ENCODE measurements around the gene KLF9.

KLF9 gene

DNA sequence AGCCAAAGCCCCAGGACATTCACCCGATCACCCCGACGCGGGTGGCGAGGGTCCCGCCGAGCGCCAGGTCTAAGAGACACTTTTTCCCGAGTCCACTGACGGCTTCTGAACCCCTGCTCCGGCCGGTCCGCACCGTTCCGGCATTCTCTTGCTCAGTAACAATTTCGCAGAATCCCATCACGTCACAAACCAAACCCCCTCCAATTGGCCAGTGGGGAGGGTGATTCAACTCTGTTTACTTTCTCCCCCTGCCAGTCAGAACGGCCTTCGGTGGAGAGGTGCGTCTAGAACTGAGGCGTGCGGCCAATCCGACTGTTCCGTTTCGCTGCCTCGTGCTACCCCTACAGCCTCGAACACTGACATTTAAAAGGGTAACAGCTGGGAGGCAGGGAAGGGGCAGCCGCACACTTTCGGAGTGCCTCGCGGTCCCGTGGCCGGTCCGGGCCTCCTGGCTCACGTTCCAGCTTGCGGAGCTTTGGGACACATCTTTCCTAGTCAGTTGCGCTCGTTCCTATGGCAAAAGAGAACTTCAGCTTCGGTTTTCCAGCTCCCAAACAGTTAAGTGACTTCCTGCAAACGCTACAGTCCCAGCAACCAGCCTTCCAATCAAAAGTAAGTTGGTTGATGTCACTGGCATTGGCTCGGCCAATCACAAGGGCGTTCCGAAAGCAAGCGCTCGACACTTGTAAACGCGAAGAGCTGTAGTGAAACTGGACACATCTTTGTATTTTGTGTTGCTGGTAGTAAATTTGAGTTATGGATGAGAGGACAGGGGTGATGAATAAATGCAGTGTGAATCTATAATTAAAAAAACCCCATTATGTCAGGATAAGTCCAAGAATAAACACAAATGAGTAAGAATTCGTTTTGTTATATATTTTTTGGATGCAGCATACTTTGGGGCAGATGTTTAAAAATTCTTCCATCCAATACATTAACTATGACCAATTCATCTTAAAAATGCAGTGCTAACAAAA, at the start of gene KLF9:
KLF9 (minus strand) TSS at position 859 of the 977 bp plus-strand sequence. CDS start 1,294 bp downstream, outside the sequence.
- peak; percentile 9 for DNase-seq

DNA sequence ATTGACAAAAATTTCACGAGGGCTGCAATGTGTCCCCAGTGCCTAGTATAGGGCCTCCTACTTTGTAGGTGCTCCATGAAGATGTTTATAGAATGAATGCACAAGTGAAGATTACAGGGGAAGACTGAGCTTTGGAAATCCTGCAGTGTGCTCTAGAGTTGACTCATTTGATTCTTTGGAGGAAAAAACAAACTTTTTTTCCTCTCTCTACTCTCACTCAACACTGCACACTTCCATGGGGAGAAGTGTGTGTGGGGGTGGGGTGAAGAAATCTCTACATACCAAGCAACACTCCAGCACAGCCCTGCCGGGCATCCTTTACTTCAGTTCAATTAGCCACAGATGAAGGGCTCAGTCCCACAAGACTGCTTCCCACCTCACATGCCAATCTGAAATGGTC, 49.4 kb upstream of the KLF9 start:
- DNase-seq = no peak

DNA sequence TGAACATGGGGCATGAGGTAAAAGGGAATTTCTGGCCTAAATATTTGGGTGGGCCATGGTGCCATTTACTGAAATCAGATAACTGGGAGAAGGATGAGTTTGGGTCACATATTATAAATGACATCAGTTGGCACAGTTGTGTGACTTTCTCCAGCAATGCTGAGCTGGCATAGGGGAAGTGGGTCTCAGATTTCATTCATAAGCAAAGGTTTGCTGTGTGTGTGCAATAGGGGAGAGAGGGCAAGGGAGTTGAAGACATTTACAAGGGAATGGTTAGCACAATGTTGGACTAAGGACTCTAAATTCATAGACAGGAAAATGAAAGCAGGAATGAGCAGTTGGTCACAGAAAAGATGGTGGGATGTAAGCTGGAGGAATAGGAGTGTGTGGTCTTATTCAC, 47.8 kb upstream of the KLF9 start:
- no peak for DNase-seq

DNA sequence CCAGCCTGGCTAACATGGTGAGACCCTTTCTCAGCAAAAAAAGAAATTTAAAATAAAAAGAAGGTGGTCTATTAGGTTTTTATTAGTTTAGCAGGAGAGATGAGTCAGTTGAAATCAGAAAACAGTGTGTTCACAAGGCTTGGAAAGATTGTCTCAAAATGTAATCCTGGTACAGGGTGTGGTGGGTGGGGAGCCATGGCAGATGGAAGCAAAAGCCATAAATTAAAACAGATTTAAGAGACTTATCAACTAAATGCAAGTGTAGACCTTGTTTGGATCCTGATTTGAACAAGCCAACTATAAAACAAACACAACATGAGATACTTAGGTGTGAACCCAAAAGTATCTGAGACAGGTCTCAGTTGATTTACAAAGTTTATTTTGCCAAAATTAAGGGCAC, 42.8 kb upstream of the KLF9 start:
- no peak for DNase-seq

- no peak for DNase-seq
These were observed 41.7 kb upstream of the KLF9 start for GRCh38 chr9:70455993-70456704.

DNA sequence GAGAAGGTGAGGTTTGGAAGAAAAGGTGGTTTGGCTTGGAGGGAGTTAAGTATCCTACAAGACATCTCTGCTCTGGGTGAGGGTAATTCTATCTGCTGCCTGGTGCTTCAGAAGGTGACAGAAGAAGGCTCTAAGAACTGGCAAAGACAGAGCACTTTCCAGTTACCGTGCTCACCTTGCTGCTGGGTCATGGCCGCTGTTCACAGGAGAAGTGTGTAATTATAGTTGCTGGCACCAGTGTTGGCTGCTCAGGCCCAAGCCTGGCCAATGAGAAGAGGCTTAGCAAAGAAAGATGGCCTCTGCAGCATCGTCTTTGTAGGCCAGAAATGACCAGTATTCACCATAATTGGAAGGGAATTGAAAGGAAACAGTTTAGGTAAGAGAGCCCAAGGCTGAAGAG, 37.9 kb upstream of the KLF9 start:
- DNase-seq = no peak

- no peak for DNase-seq
These were observed 37.3 kb upstream of the KLF9 start for GRCh38 chr9:70451765-70452164.

- no peak for DNase-seq
These were observed 36.3 kb upstream of the KLF9 start for GRCh38 chr9:70450738-70451137.

GRCh38 chr9:70449461-70449860, 35.0 kb upstream of the KLF9 start:
- DNase-seq = no peak

DNA sequence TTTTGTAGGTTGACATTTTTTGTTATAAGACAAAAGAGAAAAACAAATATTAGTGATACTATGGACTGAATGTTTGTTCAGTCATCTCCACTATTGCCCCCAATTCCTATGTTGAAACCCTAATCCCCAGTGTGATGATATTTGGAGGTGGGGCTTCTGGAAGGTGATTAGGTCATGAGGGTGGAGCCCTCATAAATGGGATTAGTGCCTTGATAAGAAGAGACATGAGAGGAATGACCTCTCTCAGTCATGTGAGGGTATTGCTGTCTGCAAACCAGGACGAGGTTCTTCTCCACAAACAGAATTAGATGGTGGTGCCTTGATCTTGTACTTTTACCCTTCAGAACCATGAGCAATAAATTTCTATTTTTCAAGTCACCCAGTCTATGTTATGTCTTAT, 34.5 kb upstream of the KLF9 start:
- DNase-seq = no peak

DNA sequence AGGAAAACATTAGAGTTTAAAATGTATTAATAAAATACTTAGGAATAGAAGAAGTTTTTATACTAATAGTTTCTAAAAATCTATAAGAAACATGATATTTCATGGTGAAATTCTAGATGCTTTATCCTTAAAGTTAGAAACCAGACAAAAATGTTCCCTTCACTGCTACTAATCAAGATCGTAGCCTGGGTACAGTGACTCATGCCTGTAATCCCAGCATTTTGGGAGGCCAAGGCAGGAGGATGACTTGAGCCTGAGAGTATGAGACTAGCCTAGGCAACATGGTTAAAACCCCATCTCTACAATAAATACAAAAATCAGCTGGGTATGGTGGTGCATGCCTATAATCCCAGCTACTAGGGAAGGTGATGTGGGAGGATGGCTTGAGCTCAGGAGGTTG, 30.4 kb upstream of the KLF9 start:
- DNase-seq = no peak

DNA sequence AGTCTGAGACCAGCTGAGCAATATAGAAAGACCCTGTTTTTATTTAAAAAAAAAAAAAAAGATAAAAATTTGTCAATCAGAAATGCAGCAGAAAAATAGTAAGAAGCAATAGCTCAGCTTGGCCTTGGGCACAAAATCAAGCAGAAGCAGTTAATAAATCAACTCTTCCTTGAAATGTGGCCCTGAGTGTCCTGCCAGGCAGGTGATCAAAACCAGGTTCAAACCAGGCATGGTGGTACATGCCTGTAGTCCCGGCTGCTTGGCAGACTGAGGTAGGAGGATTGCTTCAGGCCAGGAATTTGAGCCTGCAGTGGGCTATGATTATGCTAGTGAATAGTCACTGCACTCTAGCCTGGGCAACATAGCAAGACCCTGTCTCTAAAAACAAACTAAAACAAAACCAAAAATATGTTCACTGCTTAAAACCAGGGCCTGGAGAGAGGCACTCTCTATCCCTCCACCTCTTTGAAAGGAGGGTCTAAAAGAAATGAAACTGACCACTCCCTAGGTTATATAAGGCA, 27.9 kb upstream of the KLF9 start:
- DNase-seq = no peak

DNA sequence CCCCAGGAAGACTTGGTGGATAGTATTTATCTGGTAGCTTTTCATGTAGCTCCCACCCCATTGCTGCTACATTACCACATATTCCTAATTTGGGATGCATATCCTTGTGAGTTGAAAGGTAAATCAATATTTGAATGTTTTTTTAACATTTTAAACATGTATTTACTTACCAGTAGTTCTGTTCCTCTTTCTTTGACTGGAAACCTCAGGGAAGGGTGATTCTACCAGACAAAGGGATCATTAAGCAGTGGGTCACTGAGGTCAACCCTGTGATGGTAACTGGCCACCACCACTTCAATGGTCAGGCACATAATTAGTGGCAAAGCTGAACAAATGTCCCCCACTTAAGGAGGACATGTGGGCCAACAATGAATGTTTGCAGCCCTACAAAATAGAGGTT, 27.2 kb upstream of the KLF9 start:
- no peak for DNase-seq

GRCh38 chr9:70439991-70440706, 25.7 kb upstream of the KLF9 start:
- DNase-seq = no peak

DNA sequence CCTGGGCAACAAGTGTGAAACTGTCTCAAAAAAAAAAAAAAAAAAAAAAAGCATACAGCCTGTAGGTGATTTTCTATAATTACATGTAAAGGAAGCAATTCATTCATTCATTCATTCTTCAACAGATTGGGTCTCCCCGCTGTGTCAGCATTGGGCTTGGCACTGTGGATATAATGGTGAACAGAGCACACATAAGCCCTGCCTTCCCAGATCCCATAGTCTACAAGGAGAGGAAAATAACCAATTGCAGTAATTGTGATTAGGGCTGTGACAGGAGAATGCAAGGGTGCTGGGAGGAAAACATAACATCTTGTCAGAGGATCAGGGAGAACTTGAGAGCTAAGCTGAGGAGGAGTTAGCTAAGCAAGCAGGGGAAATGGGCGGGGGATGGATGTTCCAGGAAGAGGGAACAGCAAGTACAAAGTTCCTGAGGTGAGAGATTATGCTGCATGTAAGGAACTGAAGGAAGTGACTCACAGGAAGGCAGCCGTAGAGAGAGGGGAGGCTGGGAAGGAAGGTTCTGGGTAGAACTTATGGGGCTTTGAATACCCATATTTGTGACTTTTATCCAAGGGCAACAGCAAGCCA, 24.0 kb upstream of the KLF9 start:
- no peak for DNase-seq

DNA sequence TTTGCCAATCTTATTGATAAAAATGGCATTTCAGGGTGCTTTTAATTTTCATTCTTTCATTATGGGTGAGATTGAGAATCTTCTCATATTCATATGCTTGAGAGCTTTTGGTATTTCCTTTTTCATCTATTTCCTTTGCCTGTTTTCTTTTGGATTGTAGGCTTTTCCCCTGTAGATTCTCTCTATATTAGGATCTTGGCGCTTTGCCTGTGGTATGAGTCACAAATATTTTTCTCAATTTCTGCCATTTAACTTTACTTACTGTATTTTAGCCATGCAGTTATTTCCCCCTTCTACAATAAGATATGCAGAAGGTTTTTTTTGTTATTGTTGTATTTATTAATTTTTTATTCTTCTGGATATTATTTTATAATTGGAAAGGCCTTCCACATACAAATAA, 21.5 kb upstream of the KLF9 start:
- DNase-seq = no peak

DNA sequence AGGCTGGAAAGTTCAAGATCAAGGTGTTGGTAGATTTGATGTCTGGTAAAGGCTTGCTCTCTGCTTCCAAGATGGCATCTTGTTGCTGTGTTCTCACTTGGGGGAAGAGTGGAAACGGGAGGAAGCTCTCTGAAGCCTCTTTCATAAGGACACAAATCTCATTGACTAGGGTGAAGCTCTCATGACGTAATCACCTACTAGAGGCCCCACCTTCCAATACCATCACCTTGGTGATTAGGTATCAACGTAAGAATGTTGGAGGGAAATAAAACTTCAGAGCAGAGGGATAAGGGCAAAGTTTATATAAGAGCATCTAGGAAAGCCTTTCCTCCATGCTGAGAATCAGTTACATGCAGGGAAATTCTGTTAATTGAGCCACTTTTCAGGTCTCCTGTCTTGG, 15.4 kb upstream of the KLF9 start:
- no peak for DNase-seq

DNA sequence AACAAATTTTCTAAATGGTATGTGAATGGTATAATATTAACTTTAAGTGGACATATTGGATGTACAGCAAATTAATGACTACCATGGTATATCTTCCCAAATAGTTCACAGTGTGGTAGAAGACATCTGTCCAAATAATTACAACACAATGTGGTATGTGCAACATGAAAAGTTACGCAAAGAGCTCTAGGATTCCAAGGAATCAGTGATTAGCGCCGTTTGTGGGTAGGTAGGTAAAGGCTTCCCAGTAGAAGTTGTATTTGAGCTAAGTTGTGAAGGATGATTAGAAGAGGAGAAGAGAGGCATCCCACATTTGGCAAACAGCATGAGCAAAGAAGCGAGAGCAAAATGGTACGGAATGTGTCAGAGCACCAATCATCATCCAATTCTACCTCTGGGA, 14.3 kb upstream of the KLF9 start:
- no peak for DNase-seq

- DNase-seq = no peak
These were observed 12.9 kb upstream of the KLF9 start for GRCh38 chr9:70427161-70427945.

DNA sequence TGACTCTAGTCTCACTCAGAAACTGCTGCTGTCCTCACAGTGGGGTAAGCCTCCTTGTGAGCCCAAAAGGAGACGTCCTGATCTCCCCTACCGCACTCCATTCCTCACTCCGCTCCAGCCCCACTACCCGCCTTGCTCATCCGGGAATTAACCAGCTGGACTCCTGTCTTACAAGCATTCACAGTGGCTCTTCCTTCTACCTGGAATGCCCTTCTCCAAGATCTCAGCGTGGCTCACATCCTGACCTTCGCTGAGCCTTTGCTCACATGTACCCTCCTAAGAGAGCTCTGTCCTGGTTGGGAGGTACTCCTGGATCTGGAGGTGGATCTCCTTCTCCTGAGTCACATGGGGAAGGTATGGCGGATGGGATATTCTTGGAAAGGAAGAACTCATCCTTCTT, 10.7 kb upstream of the KLF9 start:
- DNase-seq = no peak

- no peak for DNase-seq
These were observed 8.1 kb upstream of the KLF9 start for GRCh38 chr9:70422371-70423043.
